Vagina (tissue), 2 donors: ENCODE data around the gene MED16. TPM values are rescaled to one million over a fixed set of nuclear protein-coding genes. Genes with fewer than 3 reads are reported as not detected.

Experiments
- DNase-seq, 2 donors: peaks; one replicate each; pipeline ENCODE4 v3.0.0-alpha.2; 2017; ENCODE audit errors: extremely low spot score in 2 of 2
- H3K27ac ChIP-seq: fragments of 200-600 bp; sonication (generic); one replicate; pipeline ENCODE4 v1.5.1; 2019
- H3K27me3 ChIP-seq: fragments of 200-600 bp; sonication (generic); one replicate; pipeline ENCODE4 v1.5.1; 2019
- H3K36me3 ChIP-seq, 2 donors: fragments of 200-600 bp; sonication (generic); one replicate each; pipeline ENCODE4 v1.5.1; 2017 to 2019
- H3K4me1 ChIP-seq: fragments of 200-600 bp; sonication (generic); one replicate; pipeline ENCODE4 v1.5.1; 2019
- H3K4me3 ChIP-seq, 2 donors: fragments of 200-600 bp; sonication (generic); 1 replicate in 1 of 2; 2 replicates in 1 of 2; pipeline ENCODE4 v1.5.1; 2016 to 2019
- H3K9me3 ChIP-seq: fragments of 200-600 bp; sonication (generic); one replicate; pipeline ENCODE4 v1.5.1; 2019
- POLR2A ChIP-seq, 2 donors: fragments of 450-650 bp; IDR thresholded peaks; one replicate each; pipeline ENCODE4 v1.6.1; 2017; ENCODE audit warnings: antibody characterized with exemption in 2 of 2, mild to moderate bottlenecking in 2 of 2, moderate library complexity in 2 of 2
- POLR2AphosphoS5 ChIP-seq, 2 donors: sonication (generic); formaldehyde crosslinking; IDR thresholded peaks; one replicate each; pipeline ENCODE4 v1.9.0; 2017; ENCODE audit warnings: antibody characterized with exemption in 2 of 2, mild to moderate bottlenecking in 2 of 2, low read depth in 1 of 2; ENCODE audit not compliant: insufficient read depth in 1 of 2
- intact Hi-C: fragments of 100-400 bp; cut with DNase I; formaldehyde crosslinking; loops from one replicate; pipeline ENCODE4 v1.15.1; 2023
- total RNA-seq: library from RNA; depleted of rRNA; stranded (reverse); fragments of >200 nt; gene quantifications from one replicate; pipeline ENCODE4 v1.2.3, GENCODE V29; 2016
- TF ChIP-seq, protein P1 (sequence below), 3 experiments: fragments of 450-650 bp in 2 of 3; fragments of 200-600 bp in 1 of 3; sonication (generic) in 1 of 3; IDR thresholded peaks; one replicate each; pipeline ENCODE4 v1.5.1; 2017 to 2019; ENCODE audit warnings: antibody characterized with exemption in 3 of 3, mild to moderate bottlenecking in 2 of 3, moderate library complexity in 2 of 3

The MED16 gene, protein sequence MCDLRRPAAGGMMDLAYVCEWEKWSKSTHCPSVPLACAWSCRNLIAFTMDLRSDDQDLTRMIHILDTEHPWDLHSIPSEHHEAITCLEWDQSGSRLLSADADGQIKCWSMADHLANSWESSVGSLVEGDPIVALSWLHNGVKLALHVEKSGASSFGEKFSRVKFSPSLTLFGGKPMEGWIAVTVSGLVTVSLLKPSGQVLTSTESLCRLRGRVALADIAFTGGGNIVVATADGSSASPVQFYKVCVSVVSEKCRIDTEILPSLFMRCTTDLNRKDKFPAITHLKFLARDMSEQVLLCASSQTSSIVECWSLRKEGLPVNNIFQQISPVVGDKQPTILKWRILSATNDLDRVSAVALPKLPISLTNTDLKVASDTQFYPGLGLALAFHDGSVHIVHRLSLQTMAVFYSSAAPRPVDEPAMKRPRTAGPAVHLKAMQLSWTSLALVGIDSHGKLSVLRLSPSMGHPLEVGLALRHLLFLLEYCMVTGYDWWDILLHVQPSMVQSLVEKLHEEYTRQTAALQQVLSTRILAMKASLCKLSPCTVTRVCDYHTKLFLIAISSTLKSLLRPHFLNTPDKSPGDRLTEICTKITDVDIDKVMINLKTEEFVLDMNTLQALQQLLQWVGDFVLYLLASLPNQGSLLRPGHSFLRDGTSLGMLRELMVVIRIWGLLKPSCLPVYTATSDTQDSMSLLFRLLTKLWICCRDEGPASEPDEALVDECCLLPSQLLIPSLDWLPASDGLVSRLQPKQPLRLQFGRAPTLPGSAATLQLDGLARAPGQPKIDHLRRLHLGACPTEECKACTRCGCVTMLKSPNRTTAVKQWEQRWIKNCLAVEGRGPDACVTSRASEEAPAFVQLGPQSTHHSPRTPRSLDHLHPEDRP
- 46.9 TPM for total RNA-seq

DNA sequence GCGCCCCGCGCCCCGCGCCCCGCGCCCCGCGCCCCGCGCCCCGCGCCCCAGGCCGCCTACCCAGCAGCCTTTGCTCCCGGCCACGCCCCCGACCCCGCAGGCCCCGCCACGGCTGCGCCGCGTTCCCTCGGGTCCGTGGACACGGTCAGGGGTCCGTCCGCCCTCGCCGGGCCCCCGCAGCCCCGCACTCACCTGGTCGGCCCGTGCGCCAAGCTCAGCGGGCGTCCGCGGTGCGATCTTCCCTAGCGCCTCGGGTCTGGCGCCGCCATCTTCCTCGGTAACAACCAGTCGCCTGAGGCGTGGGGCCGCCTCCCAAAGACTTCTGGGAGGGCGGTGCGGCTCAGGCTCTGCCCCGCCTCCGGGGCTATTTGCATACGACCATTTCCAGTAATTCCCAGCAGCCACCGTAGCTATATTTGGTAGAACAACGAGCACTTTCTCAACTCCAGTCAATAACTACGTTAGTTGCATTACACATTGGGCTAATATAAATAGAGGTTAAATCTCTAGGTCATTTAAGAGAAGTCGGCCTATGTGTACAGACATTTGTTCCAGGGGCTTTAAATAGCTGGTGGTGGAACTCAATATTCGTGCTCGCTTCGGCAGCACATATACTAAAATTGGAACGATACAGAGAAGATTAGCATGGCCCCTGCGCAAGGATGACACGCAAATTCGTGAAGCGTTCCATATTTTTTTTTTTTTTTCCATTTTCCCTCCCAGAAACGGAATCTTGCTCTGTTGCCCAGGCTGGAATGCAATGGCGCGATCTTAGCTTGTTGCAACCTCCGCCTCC, at the start of gene MED16, which contains the start of gene RNU6-9:
Gene MED16, minus strand, starts transcription at position 294 of the 796 bp plus-strand sequence. CDS start 2,056 bp downstream, outside the sequence.
Gene RNU6-9, plus strand, starts transcription at position 591 of the 796 bp plus-strand sequence.
- Histone ChIP-seq H3K4me1 (peaks cover 23% of the 10 kb centered on the region), H3K36me3 (peaks cover 0 to 29% of the 10 kb centered on the region in 2 donors), H3K9me3 (no peaks in the 10 kb centered on the region), H3K27ac (peak within 1 kb of the TSS; percentile 93), H3K4me3 (peak within 1 kb of the TSS; percentile 81 to 96), H3K27me3 (no peaks in the 10 kb centered on the region)
- DNase-seq: peak in 1 of 2 donors; percentile 93
- intact Hi-C loops: no loop called here
- peak in 1 of 2 donors; percentile 60 for TF ChIP-seq POLR2A (IDR thresholded peaks at IDR 0.05)
- TF ChIP-seq POLR2AphosphoS5 (IDR thresholded peaks at IDR 0.05; ENCODE audit: insufficient read depth in 1 of 2, low read depth in 1 of 2): peak; percentile 88 to 95
- TF ChIP-seq, protein P1, sequence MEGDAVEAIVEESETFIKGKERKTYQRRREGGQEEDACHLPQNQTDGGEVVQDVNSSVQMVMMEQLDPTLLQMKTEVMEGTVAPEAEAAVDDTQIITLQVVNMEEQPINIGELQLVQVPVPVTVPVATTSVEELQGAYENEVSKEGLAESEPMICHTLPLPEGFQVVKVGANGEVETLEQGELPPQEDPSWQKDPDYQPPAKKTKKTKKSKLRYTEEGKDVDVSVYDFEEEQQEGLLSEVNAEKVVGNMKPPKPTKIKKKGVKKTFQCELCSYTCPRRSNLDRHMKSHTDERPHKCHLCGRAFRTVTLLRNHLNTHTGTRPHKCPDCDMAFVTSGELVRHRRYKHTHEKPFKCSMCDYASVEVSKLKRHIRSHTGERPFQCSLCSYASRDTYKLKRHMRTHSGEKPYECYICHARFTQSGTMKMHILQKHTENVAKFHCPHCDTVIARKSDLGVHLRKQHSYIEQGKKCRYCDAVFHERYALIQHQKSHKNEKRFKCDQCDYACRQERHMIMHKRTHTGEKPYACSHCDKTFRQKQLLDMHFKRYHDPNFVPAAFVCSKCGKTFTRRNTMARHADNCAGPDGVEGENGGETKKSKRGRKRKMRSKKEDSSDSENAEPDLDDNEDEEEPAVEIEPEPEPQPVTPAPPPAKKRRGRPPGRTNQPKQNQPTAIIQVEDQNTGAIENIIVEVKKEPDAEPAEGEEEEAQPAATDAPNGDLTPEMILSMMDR (IDR thresholded peaks at IDR 0.05): no peak

DNA sequence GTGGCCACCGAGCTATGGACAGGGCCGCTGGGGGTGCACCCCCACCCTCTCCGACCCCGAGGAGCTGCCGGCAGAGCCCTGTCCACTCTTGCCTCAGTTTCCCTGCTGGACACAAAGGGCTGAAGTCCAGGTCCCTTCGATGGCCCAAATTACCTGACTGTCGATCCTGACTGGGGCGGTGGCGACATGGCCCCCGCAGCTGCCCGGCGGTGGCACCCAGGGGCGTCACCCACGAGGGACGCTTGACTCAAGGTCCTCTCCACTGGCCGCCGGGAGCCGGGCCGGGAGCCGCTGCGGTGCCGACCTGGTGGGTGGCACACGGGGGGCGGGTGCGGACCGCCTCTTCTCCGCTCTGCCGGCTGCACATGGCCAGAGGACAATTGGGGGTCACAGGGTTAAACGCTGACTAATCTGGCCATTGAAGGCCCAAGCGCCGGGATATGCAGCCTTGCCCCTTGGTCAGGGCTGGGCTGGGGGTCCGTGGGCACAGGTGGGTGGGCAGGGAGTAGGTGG, 49.2 kb upstream of the MED16 start:
- Histone ChIP-seq H3K9me3 (no peaks in the 10 kb centered on the region), H3K36me3 (no peaks in the 10 kb centered on the region), H3K27me3 (no peaks in the 10 kb centered on the region), H3K4me3 (no peak overlapping the region), H3K4me1 (peaks cover 42% of the 10 kb centered on the region), H3K27ac (no peak overlapping the region)
- intact Hi-C loops: no loop called here
- DNase-seq: no peak
- TF ChIP-seq, protein P1 (IDR thresholded peaks at IDR 0.05): no peak

DNA sequence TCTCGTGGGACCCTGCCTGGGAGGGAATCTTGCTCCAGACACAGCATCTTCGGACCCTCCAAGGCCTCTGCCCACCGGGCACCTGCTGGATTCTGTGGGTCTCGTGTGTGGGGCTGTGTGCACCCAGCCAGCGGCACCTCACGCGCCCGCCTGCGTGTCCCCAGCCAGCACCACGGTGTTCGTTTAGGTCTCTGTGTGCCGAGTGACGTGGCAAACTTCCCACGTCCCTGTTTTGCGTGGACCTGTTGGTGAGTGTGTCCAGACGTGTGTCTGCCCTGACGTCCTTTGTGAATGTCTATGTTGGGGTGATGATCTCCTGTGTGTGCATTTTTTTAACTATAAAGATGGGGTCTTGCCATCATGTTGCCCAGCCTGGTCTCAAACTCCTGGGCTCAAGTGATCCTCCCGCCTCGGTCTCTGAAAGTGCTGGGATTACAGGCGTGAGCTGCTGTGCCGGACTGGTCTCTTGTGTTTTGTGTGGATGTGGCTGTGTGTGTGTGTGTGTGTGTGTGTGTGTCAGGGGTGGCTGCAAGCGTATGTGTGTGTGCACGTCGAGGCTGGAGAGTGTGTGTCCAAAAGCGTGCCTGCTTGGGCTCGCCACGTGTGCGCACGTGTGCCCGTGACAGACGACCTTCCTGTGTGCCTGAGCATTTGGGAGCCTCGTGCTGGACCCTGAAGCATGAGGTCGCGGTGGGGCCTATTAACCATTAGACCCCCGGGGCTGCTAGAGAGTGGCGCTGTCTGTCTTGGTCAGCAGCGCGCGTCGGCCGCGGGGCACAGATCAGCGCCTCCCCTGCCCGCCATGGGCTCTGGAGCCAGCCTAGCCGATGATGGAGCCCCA, 48.5 kb upstream of the MED16 start:
- Histone ChIP-seq H3K4me1 (peaks cover 42% of the 10 kb centered on the region), H3K9me3 (no peaks in the 10 kb centered on the region), H3K36me3 (no peaks in the 10 kb centered on the region), H3K27ac (peak overlapping the region; percentile 79), H3K4me3 (peak overlapping the region; percentile 26 to 42), H3K27me3 (no peaks in the 10 kb centered on the region)
- TF ChIP-seq POLR2AphosphoS5 (IDR thresholded peaks at IDR 0.05; ENCODE audit: insufficient read depth in 1 of 2, low read depth in 1 of 2): no peak
- TF ChIP-seq POLR2A (IDR thresholded peaks at IDR 0.05): no peak
- TF ChIP-seq, protein P1 (IDR thresholded peaks at IDR 0.05): no peak
- DNase-seq: no peak
- intact Hi-C loops: no loop called here

DNA sequence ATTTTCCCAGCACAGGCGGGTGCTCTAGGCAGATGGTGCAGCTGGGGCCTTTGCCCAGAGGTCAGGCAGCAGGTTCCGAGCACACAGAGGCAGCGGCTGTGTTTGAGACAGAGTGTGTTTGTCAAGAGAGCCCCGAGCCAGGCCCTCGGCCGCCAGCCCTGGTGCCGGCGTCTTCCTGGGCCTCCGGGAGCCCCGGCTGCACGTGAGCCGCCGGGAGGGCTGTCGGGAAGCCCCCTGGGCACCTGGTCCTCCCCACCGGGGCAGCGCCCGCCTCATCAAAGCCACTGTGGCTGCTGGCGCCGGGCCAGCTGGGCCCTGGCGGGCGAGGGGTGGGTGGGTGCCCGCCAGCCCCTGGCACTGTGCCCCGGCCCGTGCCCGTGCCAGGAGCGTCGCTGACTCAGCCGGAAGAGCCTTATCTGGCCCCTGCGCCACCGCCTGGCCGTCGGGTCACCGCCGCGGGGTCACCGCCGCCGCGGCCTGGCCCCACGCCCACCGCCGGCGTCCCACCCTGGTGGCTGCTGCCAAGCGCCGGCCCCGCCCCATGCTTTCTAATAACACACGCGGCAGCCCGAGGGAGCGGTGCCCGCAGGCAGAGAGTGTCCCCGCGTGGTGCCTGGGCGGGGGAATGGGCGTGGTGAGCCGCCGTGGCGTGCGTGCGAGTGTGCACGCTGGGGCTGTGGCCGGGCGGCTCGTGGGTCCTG, 47.8 kb upstream of the MED16 start:
- no peak for DNase-seq
- Histone ChIP-seq H3K27ac (peak overlapping the region; percentile 79), H3K36me3 (no peaks in the 10 kb centered on the region), H3K4me3 (peak overlapping the region; percentile 26 to 42), H3K27me3 (no peaks in the 10 kb centered on the region), H3K9me3 (no peaks in the 10 kb centered on the region), H3K4me1 (peaks cover 44% of the 10 kb centered on the region)
- TF ChIP-seq POLR2AphosphoS5 (IDR thresholded peaks at IDR 0.05; ENCODE audit: insufficient read depth in 1 of 2, low read depth in 1 of 2): peak in 1 of 2 donors; percentile 29
- TF ChIP-seq POLR2A (IDR thresholded peaks at IDR 0.05): no peak
- TF ChIP-seq, protein P1 (IDR thresholded peaks at IDR 0.05): no peak
- intact Hi-C loops: no loop called here
